ENCODE results near the gene PRRT1.

The PRRT1 gene

DNA sequence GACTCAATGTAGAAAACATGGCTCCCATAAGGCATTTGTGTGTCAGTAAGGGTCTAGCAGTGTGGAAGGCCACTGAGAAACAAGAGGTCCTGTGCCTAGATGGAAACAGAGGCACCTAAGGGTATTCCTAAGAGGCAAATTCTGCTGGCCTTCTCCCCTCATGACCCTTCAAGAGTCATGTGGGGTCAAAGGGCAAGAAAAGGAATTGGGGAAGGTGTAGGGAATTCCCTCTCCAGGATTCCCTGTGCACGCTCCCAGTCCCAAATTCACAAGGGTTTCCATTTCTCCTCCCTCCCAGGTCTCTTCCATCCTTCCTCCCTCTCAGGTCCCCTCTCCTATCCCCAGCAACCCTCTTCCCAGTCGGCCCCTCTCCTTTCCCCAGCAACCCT is 23.6 kb upstream of the PRRT1 start:
- ChIA-PET POLR2A (no interaction called here), CTCF (no interaction called here)
- TF ChIP-seq, protein P1, sequence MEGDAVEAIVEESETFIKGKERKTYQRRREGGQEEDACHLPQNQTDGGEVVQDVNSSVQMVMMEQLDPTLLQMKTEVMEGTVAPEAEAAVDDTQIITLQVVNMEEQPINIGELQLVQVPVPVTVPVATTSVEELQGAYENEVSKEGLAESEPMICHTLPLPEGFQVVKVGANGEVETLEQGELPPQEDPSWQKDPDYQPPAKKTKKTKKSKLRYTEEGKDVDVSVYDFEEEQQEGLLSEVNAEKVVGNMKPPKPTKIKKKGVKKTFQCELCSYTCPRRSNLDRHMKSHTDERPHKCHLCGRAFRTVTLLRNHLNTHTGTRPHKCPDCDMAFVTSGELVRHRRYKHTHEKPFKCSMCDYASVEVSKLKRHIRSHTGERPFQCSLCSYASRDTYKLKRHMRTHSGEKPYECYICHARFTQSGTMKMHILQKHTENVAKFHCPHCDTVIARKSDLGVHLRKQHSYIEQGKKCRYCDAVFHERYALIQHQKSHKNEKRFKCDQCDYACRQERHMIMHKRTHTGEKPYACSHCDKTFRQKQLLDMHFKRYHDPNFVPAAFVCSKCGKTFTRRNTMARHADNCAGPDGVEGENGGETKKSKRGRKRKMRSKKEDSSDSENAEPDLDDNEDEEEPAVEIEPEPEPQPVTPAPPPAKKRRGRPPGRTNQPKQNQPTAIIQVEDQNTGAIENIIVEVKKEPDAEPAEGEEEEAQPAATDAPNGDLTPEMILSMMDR (IDR thresholded peaks at IDR 0.05; ENCODE audit: control extremely low read depth, extremely low read depth, low read depth, missing control alignments) = no peak
- no peak for DNase-seq (ENCODE audit: extremely low spot score)

DNA sequence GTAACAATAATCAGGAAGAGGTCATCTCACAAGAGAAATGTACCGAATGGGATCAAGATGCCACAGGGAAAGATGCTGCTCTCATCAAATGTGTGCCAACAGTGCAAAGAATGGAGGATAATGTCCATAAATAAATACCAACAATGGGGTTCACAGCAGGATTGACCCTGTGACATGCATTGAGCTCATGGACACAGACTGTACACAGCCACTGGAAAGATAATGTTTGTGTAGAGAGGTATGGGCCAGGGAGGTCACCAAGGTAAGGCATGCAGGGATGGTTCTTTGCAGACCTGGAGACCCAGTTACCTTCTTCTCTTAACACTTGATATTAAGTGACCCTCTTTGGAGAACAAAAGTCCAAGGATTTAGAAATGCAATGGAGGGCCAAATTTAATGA is 22.7 kb upstream of the PRRT1 start:
- ChIA-PET CTCF (no interaction called here), POLR2A (no interaction called here)
- TF ChIP-seq, protein P1 (IDR thresholded peaks at IDR 0.05; ENCODE audit: control extremely low read depth, extremely low read depth, low read depth, missing control alignments) = no peak
- DNase-seq (ENCODE audit: extremely low spot score) = no peak

DNA sequence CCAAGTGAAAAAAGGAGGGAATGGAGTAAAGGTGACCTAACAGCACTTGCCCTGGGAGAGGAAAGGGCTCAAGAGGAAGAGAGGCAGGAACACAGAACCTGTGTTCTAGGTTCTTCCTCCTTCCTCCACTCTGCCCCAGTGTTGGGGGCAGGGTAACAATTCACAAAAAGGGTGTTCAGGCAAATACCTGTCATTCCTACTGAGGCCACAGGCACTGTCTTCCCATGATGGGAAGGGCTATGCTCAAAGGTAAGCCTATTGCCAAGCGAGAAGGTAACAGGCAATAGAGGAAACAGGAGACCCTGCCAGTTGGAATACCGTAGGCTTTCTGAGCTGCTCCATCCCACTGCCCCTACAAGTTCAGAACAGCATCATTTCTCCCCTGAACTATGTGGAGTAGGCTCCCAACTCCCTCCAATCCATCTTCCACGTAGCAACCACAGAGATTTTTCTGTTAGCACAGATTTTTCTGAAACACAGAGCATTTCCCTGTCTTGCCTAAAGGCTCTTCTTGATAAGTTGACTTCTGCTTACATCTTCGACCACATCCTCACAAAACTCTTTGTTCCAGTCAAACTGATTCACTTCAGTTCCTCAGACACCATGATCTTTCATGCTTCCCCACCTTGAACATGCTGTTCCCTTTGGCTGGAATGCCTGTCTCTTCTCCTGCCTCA is 21.4 kb upstream of the PRRT1 start:
- DNase-seq (ENCODE audit: extremely low spot score) = no peak
- TF ChIP-seq, protein P1 (IDR thresholded peaks at IDR 0.05; ENCODE audit: control extremely low read depth, extremely low read depth, low read depth, missing control alignments) = no peak
- POLR2A ChIA-PET = no interaction called here
- CTCF ChIA-PET = no interaction called here

DNA sequence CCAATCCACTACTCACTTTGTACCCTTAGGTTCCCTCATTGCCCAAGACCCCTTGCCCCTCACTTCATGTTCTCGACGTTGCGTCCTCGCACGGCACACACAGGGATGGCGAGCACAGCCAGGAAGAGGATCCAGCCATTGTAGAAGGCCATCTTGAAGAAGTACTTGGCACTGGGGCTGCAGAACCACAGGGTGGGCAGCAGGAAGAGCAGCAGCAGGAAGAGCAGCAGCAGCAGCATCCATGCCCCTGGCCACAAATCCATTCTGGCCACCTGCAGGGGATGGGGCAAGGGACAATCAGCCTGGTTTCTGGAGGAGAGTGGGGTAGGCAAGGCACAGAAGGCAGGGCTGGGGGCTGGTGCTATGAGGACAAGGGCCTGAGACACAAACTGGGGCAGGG is 19.5 kb upstream of the PRRT1 start:
- DNase-seq (ENCODE audit: extremely low spot score) = no peak
- ChIA-PET CTCF (interaction anchor here (1.1 to 1.4 kb wide), 2 partner anchors 24 to 53 kb away, joined by 4 read pairs; no protein-coding TSS in a partner anchor), POLR2A (no interaction called here)
- TF ChIP-seq, protein P1 (IDR thresholded peaks at IDR 0.05; ENCODE audit: control extremely low read depth, extremely low read depth, low read depth, missing control alignments) = no peak

DNA sequence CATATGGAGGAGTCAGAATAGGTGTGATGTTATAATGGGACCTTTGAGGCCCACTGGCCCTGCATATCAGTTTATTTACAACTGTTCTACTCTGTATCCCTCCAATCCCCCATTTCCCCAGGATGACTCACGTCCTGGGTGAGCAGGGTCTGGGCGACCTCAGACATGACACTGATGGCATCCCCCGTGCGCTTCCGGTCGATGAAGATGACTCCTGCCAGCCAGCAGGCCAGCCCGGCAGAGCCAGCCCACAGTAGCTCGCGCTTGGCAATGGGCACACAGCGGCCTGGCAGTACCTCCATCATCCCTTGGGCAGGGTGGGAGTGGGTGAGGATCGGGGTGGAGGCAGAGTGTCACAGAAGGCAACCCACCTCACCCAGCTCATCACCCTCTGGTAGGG is 18.6 kb upstream of the PRRT1 start:
- no peak for DNase-seq (ENCODE audit: extremely low spot score)
- CTCF ChIA-PET = no interaction called here
- POLR2A ChIA-PET = no interaction called here

DNA sequence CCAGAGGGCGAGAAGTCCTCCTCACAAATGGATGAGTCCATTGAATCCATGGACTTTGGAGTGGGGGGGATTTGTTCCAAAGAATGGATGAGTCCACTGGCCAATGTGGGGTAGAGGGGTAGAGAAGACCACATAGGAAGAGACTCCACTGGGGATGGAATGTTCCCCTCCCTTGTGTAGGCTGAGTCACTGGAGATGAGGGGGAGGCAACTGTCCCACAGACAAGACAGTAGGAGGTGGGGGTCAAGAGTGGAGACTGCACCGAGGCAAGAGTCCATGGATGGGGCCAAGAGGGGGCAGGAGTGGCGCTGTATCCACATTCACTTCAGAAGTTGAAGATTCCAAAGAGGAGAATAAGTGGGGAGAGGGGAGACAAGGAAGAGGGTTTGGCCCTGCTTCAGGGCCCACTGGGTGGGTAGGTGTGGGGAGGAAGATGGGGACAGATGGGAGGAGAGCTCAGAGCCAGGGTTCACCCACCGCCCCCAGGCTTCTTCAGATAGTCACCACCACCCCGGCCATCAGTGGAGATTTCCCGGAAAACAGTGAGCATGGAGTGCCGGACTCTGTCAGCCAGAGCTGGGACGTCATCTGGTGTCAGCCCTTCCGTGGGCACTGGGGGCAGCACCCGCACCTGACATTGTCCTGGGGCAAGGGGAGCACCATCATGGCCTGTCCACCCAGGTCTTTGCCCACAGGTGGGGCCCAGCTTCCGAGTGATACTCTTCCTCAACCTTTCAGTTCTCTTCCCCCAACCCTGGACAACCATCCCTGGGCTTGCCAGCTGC is 17.3 kb upstream of the PRRT1 start:
- TF ChIP-seq, protein P1 (IDR thresholded peaks at IDR 0.05; ENCODE audit: control extremely low read depth, extremely low read depth, low read depth, missing control alignments) = no peak
- POLR2A ChIA-PET = no interaction called here
- no peak for DNase-seq (ENCODE audit: extremely low spot score)
- CTCF ChIA-PET = interaction anchor here (1.1 kb wide), 1 partner anchor 50 kb away, joined by 5 read pairs; no protein-coding TSS in a partner anchor

More for the DNA sequence above, 18.6 kb upstream of the PRRT1 start:
- TF ChIP-seq, protein P1 (IDR thresholded peaks at IDR 0.05; ENCODE audit: control extremely low read depth, extremely low read depth, low read depth, missing control alignments) = no peak

Data from GM10248 (cell line).